NCI-H524 (cell line): ENCODE measurements around the gene TECPR2.
"Not testable (repeated sequence)": the region's sequence is repeated elsewhere in the genome, so short reads cannot be mapped to it uniquely, and the experiment has no call there.

Experiments
- DNase-seq, 2 experiments: peaks; one replicate each; lab custom pipeline; 2025; lab: John Stamatoyannopoulos, UW

TECPR2 gene

GRCh38 chr14:102509746-102510615 lies 147.2 kb downstream of the TECPR2 start, which contains the start of gene ANKRD9:
Gene ANKRD9 (minus strand): TSS chr14:102509776. CDS start chr14:102507889, 1,887 bp downstream.
- peak; percentile 90 to 94 for DNase-seq

GRCh38 chr14:102510616-102511520 lies 148.1 kb downstream of the TECPR2 start:
- peak in 1 of 2 experiments; percentile 41 for DNase-seq

- DNase-seq = no peak
Observed at GRCh38 chr14:102511538-102511937, 148.8 kb downstream of the TECPR2 start.

- no peak for DNase-seq
Observed at GRCh38 chr14:102512793-102513300, 150.1 kb downstream of the TECPR2 start.

GRCh38 chr14:102513899-102514772 lies 151.4 kb downstream of the TECPR2 start:
- DNase-seq = no peak

- no peak for DNase-seq
Observed at GRCh38 chr14:102514987-102515733, 152.4 kb downstream of the TECPR2 start.

- peak; percentile 37 to 64 for DNase-seq
Observed at GRCh38 chr14:102516531-102517391, 154.0 kb downstream of the TECPR2 start.

- DNase-seq = peak in 1 of 2 experiments; percentile 49
Observed at GRCh38 chr14:102517392-102518062, 154.8 kb downstream of the TECPR2 start.

GRCh38 chr14:102518063-102518648 lies 155.4 kb downstream of the TECPR2 start:
- DNase-seq = no peak

- not testable (repeated sequence) for DNase-seq
Observed at GRCh38 chr14:102519709-102520108, 157.0 kb downstream of the TECPR2 start.

- DNase-seq = no peak
Observed at GRCh38 chr14:102523200-102523568, 160.4 kb downstream of the TECPR2 start.

- DNase-seq = no peak
Observed at GRCh38 chr14:102523569-102524450, 161.1 kb downstream of the TECPR2 start.

- DNase-seq = peak; percentile 100
Observed at GRCh38 chr14:102524451-102525218, 161.9 kb downstream of the TECPR2 start.

- peak; percentile 41 to 59 for DNase-seq
Observed at GRCh38 chr14:102525219-102525928, 162.6 kb downstream of the TECPR2 start.

- no peak for DNase-seq
Observed at GRCh38 chr14:102525929-102526497, 163.3 kb downstream of the TECPR2 start.
